ENCODE measurements around the gene ANKRD29.

ANKRD29 gene

DNA sequence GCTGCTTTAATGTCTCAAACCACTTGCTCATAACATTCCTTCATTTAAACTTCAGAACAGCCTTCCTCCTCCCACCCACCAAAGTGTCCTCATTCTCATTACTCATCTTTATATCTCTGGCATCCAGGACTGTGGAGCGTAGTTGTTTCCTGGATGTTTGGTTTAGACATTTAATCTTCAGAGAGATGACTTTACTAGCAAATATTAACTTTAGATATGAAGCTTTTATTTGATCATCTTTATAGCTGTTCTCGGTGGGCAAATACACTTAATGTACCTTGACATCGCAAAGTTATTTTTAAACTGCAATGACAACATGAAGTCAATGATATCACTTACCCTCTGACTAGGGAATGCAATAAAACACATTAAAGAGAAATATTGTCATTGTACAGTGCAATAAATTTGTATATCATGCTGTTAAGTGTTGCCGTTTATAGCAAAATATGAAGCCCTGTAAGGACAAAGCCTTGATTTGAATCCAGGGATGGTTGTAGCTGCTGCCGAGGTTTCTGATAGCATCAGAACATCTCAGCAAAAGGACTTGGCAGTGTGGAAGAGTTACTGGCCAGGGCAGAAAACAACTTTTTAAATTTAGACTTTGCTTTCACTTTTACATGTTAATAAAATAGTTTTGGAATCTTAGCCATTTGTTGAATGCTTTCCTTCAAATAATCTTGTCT is 21.9 kb upstream of the ANKRD29 start:
- no peak for DNase-seq

DNA sequence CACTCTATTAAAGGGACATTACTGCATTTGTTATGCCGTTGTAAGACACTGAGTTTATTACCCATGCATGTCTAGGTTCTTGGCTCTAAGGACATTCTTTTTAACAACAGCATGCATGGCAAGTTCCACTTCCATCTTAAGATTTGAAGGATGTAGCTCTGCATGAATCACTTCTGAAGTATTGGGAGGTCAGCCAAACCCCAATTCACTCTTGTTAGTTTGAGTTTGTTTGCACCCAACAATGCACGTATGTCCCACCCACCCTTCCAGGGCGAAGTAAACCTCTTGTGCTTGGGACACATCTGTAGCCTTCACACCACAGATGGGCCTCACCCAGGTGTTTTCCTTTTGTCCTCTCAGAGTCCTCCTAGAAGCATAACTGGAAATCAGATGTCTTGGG is 21.0 kb upstream of the ANKRD29 start:
- DNase-seq, result no peak

- DNase-seq, result no peak
These were observed 20.4 kb upstream of the ANKRD29 start for GRCh38 chr18:23683155-23683554.

DNA sequence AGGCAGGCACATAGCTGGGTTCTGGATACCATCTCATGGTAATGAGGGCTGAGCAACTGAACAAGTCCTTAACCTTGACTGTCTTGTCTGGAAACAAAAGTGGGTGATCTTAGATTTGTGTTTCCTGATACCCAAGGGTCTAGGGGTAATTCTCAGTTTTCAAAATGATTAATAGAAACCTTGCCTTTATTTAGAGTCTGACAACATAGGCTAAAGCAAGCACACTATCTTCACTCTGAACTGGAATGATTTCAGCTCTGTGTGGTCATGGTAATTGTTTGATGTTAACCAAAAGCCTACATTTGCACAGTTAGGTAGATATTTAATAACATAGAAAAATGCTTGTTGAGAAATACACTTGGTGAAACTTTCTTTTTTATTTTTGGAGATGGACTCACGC is 19.8 kb upstream of the ANKRD29 start:
- no peak for DNase-seq

- DNase-seq, result no peak
These were observed 19.3 kb upstream of the ANKRD29 start for GRCh38 chr18:23682045-23682444.

DNA sequence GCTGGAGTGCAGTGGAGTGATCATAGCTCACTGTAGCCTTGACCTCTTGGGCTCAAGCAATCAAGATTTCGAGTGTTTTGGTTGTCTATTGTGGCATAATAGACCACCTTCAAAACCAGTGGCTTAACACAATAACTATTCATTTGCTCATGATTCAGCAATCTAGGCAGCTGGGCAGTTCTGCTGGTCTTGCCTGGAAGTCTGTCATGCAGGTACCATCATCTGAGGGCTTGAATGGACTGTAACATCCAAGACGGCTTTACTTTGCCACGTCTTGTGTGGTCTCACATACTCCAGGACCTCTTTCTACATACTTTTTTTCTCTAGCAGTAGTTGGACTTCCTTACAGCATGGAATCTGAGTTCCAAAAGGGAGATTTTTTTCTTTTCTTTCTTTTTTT is 13.2 kb upstream of the ANKRD29 start:
- no peak for DNase-seq

GRCh38 chr18:23675236-23675635 is 12.5 kb upstream of the ANKRD29 start:
- no peak for DNase-seq

GRCh38 chr18:23673725-23674124 is 11.0 kb upstream of the ANKRD29 start:
- no peak for DNase-seq

DNA sequence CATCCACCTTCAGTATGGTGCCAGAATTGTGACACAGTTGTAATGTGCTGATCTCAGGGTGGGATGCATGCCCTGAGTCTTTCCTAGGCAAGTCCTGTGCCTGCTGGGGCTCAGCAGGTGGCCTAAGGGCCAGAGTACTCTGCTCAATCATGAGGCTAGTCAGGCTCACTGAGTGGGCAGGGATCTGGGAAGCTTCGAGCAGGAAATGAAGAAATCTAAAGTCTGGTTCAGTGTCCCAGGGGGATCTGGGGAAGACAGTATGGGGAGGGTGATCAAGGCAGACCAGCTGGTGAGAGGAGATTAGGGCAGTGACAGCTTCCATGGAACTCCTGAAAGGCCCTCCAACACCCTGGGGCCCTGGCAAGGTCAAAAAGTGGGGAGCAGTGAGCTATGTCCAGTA is 8.9 kb upstream of the ANKRD29 start:
- no peak for DNase-seq

DNA sequence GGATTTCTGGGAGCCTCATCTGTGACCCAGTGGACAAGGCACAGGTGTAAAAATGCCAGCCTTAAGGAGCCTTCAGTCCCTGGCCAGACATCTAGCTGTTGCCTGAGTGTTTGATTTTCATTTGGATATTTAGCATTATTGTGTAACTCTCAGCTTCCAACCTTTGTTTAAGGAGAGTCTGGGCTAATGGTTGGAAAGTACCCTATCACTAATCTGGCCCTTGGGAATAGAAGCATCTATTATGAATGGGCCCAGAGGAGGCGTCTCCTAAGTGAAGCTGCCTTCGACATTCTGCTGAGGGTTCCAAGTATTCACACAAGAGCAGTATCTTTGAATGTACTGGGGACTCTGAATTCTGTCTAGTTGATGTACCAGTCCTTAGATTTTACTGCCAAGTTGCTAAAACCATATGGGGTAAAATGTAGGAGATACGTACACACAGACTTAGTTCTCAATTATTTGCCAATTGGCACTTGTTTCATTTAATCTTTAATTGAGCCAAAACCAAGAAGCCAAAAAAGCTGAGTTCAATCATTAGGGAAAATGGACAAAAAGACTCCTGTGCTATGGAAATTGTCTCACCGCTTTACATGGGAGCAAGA is 7.2 kb upstream of the ANKRD29 start:
- no peak for DNase-seq

- no peak for DNase-seq
These were observed 6.6 kb upstream of the ANKRD29 start for GRCh38 chr18:23669202-23669766.

DNA sequence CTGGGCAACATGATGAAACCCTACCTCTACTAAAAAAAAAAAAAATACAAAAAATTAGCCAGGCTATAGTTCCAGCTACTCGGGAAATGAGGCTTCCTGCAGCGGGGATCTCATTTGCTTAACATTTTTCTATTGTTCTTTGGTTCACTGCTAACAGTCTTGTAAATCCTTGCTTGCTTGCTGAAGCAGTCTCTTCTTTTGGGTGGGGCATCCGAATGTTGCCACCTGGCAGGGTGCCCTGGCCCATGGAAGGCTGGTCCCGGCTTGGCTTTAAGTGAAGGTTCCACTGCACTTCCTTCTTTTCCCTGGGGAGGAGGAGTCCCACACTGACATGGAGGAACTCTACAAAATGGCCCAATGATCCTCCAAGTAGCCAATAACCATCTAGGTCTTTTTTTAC is 6.0 kb upstream of the ANKRD29 start:
- no peak for DNase-seq

- DNase-seq, result no peak
These were observed 4.4 kb upstream of the ANKRD29 start for GRCh38 chr18:23667114-23667513.

- no peak for DNase-seq
These were observed 2.0 kb upstream of the ANKRD29 start for GRCh38 chr18:23664674-23665073.

GRCh38 chr18:23661735-23662308 is 889 bp downstream of the ANKRD29 start:
- DNase-seq, result no peak

DNA sequence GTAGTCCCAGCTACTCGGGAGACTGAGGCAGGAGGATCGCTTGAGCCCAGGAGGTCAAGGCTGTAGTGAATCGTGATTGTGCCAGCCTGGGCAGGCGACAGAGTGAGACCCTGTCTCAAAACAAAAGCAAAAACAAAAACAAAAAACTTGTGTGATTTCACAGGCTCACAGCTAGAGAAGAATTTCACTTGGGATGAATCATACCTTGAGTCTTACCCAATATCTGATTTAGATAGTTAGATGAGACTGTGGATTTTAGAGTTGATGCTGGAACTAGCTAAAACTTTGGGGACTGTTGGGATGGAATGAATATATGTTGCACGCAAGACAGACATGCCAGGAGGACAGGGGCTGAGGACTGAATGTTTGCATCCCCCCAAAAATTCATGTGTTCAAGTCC is 4.4 kb downstream of the ANKRD29 start:
- DNase-seq, result no peak

GRCh38 chr18:23652232-23652631 is 10.5 kb downstream of the ANKRD29 start:
- DNase-seq, result no peak

DNA sequence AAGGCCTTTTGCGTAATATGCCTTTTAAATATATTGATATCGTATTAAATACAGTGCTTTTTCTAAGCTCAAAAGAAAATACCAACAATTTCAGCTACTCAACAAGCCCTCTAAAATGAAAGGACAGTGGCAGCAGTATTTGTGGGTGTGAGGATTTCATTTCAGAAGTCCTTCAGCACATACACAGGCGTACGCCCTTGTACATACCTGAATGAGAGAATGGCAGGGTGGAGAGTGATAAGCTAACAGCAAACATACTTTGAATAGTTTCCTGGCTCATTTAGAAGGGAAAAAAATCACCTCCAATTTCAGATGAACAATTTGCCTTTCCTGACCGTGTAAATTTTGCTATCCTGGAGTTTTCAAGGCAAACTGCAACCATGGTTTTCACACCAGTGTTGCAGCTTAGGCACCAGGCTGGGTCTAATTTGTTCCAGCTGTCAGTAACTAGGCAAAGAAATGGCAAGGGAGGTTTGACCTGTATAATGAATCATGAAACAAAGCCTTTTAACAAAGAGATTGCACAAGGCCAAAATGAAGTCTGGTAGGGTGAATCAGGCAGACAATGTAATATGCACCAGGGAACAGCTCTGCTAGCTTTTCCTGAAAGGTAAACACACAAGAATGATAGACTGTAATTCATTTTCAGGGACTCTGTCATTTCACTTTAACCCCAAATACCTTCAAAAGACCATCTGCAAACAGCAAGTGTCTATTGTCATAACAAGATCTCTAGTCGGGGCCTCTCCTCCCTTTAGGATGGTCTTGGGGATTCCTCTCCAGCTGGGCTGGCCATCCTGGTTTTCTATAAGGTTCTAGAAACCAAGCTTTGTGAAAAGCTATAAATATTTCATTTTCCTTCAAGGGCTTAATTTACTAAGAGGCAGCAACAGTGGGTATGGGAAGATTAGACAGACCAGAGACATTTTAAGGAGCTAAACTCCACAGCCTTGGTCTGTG is 11.5 kb downstream of the ANKRD29 start:
- no peak for DNase-seq

- no peak for DNase-seq
These were observed 13.6 kb downstream of the ANKRD29 start for GRCh38 chr18:23648940-23649607.

DNA sequence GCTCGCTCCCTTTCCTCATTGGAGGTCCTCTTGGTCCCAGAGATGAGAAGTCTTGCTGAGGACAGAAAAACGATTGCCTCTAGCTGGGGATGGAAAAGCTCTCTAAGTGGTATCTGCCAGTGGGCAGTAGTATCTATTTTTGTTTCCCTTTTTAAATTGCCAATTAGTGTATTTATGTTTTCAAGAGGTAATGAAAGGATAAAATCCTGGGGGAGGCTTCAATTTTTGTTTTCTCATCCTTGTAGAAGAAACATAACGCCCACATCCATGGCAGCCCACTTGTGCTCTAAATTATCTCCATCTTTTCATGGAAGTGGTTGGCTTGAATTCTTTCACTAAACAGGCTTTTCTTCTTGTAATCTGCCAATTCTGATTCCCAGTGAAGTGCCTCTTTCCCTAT is 14.3 kb downstream of the ANKRD29 start:
- no peak for DNase-seq

GRCh38 chr18:23646282-23646681 is 16.4 kb downstream of the ANKRD29 start:
- no peak for DNase-seq

GRCh38 chr18:23645568-23646175 is 17.0 kb downstream of the ANKRD29 start:
- no peak for DNase-seq

Measured in activated CD8-positive, alpha-beta memory T cell treated with anti-CD3 and anti-CD28 coated beads, Interleukin-2, amount 50 U/mL, for 4 hours (primary cell).